Mesothelial cell of epicardium (in vitro differentiated cells): ENCODE results near the gene PDE2A. TPM values are rescaled to one million over a fixed set of nuclear protein-coding genes. Genes with fewer than 3 reads are reported as not detected.

ENCODE experiments used
- DNase-seq, 2 experiments: peaks; one replicate each; pipeline ENCODE4 v3.0.0; 2021; ENCODE audit warnings: low spot score in 2 of 2; ENCODE audit not compliant: unreplicated experiment in 2 of 2
- H3K27ac Mint-ChIP-seq: 2 replicates; pipeline ENCODE4 v1.8.0; 2021; ENCODE audit warnings: mixed read lengths
- H3K27me3 Mint-ChIP-seq: 2 replicates; pipeline ENCODE4 v1.8.0; 2021; ENCODE audit warnings: low read depth, mixed read lengths
- H3K36me3 Mint-ChIP-seq: 2 replicates; pipeline ENCODE4 v1.8.0; 2021; ENCODE audit warnings: mixed read lengths
- H3K4me1 Mint-ChIP-seq: 2 replicates; pipeline ENCODE4 v1.8.0; 2021; ENCODE audit warnings: mixed read lengths
- H3K4me3 Mint-ChIP-seq: 2 replicates; pipeline ENCODE4 v1.8.0; 2021; ENCODE audit warnings: mild to moderate bottlenecking, moderate library complexity, mixed read lengths
- H3K9me3 Mint-ChIP-seq: 2 replicates; pipeline ENCODE4 v1.8.0; 2021; ENCODE audit warnings: mixed read lengths
- CTCF ChIP-seq: fragments of 200-600 bp; sonication (generic); IDR thresholded peaks from one replicate; pipeline ENCODE4 v1.5.0; 2021; ENCODE audit warnings: antibody characterized with exemption; ENCODE audit not compliant: unreplicated experiment
- total RNA-seq: library from RNA; stranded (reverse); gene quantifications from 3 replicates; pipeline ENCODE4 v1.2.1, GENCODE V29; 2021

PDE2A gene
- total RNA-seq, 1 donor from 2014 or later = 1.1 TPM

- Mint-ChIP-seq H3K4me3 (peak overlapping the region; percentile 8), H3K9me3 (no peaks in the 10 kb centered on the region), H3K36me3 (no peaks in the 10 kb centered on the region), H3K27me3 (peaks cover 95% of the 10 kb centered on the region), H3K27ac (no peak overlapping the region), H3K4me1 (peaks cover 13% of the 10 kb centered on the region)
- no peak for DNase-seq
- TF ChIP-seq CTCF = no peak
Observed at GRCh38 chr11:72588421-72589410, 85.5 kb downstream of the PDE2A start.

- Mint-ChIP-seq H3K4me3 (no peak overlapping the region), H3K27ac (no peak overlapping the region), H3K9me3 (no peaks in the 10 kb centered on the region), H3K36me3 (no peaks in the 10 kb centered on the region), H3K4me1 (peaks cover 13% of the 10 kb centered on the region), H3K27me3 (peaks cover 95% of the 10 kb centered on the region)
- DNase-seq = no peak
- no peak for TF ChIP-seq CTCF
Observed at GRCh38 chr11:72587696-72588095, 86.5 kb downstream of the PDE2A start.

GRCh38 chr11:72586321-72587090, 87.7 kb downstream of the PDE2A start:
- DNase-seq = no peak
- Mint-ChIP-seq H3K9me3 (no peaks in the 10 kb centered on the region), H3K36me3 (no peaks in the 10 kb centered on the region), H3K4me3 (no peak overlapping the region), H3K27ac (no peak overlapping the region), H3K27me3 (peaks cover 95% of the 10 kb centered on the region), H3K4me1 (peaks cover 13% of the 10 kb centered on the region)
- TF ChIP-seq CTCF = no peak

DNA sequence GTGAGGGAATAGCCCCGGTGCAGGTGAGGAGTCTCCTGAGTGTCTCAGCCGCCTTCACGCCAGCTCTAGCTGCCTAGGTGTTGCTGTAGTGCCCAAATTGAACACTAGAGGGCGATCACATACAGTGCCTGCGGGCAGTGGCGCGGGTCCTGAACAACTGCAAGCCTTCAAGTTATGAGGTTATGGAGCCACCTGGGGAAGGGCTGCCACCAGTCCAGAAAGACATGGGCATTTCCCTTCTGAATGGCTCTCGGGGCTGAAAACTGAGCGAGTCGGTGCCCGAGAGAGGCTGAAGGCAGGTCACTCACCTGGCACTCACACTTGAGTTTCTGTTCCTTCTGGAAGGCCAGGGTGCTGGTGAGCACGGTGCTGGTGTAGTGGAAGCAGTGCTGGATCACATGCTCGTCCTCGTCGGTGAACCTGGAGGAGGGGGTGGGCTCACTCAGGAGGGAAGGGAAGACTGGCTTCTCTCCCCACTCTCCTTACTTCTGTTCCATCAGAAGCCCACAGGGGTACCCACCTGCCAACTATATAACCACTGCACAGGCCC, 88.4 kb downstream of the PDE2A start:
- Mint-ChIP-seq H3K4me1 (peaks cover 13% of the 10 kb centered on the region), H3K36me3 (no peaks in the 10 kb centered on the region), H3K27me3 (peaks cover 94% of the 10 kb centered on the region), H3K27ac (no peak overlapping the region), H3K4me3 (peak overlapping the region; percentile 20), H3K9me3 (no peaks in the 10 kb centered on the region)
- peak; percentile 90 for TF ChIP-seq CTCF
- DNase-seq = peak; percentile 51 to 75

GRCh38 chr11:72584939-72585597, 89.2 kb downstream of the PDE2A start:
- peaks cover 11% of the 10 kb centered on the region for H3K4me1 Mint-ChIP-seq
- H3K36me3 Mint-ChIP-seq = no peaks in the 10 kb centered on the region
- H3K4me3 Mint-ChIP-seq = no peak overlapping the region
- no peak for TF ChIP-seq CTCF
- DNase-seq = no peak
- peaks cover 95% of the 10 kb centered on the region for H3K27me3 Mint-ChIP-seq
- H3K27ac Mint-ChIP-seq = no peak overlapping the region
- no peaks in the 10 kb centered on the region for H3K9me3 Mint-ChIP-seq
